ENCODE results near the gene BAD.

DNA sequence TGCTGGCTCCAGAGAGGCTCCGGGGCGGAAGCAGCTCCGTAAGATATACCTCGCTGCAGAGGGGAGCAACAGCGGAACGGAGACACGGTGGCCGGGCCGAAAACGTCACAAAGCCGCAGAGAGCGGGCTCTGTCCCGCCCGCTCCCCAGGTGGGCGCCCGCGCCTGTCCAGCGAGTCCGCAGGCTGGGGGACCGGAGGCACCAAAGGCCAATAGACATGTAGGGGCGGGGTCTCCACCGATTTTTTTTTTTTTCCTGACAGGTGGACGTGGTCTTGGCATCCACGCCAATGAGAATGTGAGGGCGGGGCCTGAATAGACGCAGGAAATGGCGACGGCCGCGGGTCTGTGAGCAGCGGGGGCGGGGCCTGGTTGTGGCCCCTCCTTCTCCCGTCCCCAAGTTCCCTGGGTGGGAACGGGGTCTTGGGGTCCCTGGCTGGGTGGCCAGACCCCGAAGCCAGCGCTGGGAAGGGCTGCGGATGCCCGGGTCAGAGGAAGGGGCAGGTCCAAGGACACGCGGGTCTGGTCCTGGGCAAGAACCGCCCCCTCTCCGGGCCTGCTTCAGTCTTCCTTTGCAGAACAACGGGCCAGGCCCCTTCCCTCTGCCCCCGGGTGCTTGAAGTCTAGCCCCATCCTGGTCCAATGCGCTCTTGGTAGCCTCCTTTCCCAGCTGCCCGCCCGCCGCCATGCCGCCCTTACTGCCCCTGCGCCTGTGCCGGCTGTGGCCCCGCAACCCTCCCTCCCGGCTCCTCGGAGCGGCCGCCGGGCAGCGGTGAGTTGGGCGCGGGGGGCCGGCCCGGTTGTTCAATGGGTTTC lies 54.1 kb downstream of the BAD start, which contains the start of gene DNAJC4:
- TF ChIP-seq CTCF (IDR thresholded peaks at IDR 0.05; ENCODE audit: low read length) = no peak
- TF ChIP-seq EZH2 (optimal IDR thresholded peaks at IDR 0.05; ENCODE audit: low read depth, low read length) = no peak
- TF ChIP-seq EZH2phosphoT487 (IDR thresholded peaks at IDR 0.05; ENCODE audit: low read length) = no peak

All from MM.1S (cell line).